HepG2 (cell line): Measurements from ENCODE around the gene C19orf18. TPM values are rescaled to one million over a fixed set of nuclear protein-coding genes. Genes with fewer than 3 reads are reported as not detected.
A peak's percentile ranks its signal among the peaks of the same experiment; 100 is the strongest.

Experiments
- GABPA ChIP-seq, 2 experiments: IDR thresholded peaks; 2 replicates each; pipeline ENCODE4 v1.6.1; 2011 to 2016; ENCODE audit warnings: low read depth in 2 of 2, low read length in 1 of 2, missing biosample characterization in 1 of 2, missing genetic modification characterization in 1 of 2
- HNF1B ChIP-seq: sonication (generic); formaldehyde crosslinking; IDR thresholded peaks from 2 replicates; pipeline ENCODE4 v1.5.1; 2020; ENCODE audit warnings: mild to moderate bottlenecking, moderate library complexity, missing genetic modification reagents
- HNF4A ChIP-seq: sonication (generic); formaldehyde crosslinking; IDR thresholded peaks from 2 replicates; pipeline ENCODE4 v1.4.0; 2020; ENCODE audit warnings: missing genetic modification reagents
- KDM6A ChIP-seq: IDR thresholded peaks from 2 replicates; pipeline ENCODE4 v1.6.1; 2016; ENCODE audit warnings: low read depth
- MTA3 ChIP-seq: sonication (generic); formaldehyde crosslinking; IDR thresholded peaks from 2 replicates; pipeline ENCODE4 v1.4.0; 2020; ENCODE audit warnings: missing genetic modification reagents
- PAXIP1 ChIP-seq: sonication (generic); formaldehyde crosslinking; conservative IDR thresholded peaks from 2 replicates; pipeline ENCODE4 v1.4.0; 2020; ENCODE audit warnings: mild to moderate bottlenecking, missing genetic modification reagents, moderate library complexity
- PCBP2 ChIP-seq: fragments of 200-400 bp; formaldehyde crosslinking; optimal IDR thresholded peaks from 2 replicates; pipeline ENCODE3; 2018; ENCODE audit warnings: low read length, low read depth; ENCODE audit not compliant: poor library complexity, severe bottlenecking
- POLR2A ChIP-seq, 2 experiments: IDR thresholded peaks; 2 replicates each; pipeline ENCODE4 v1.6.1; 2011; ENCODE audit warnings: low read depth in 2 of 2, low read length in 2 of 2, mild to moderate bottlenecking in 1 of 2, moderate library complexity in 1 of 2; ENCODE audit not compliant: insufficient read depth in 1 of 2
- RBAK ChIP-seq: sonication (generic); formaldehyde crosslinking; IDR thresholded peaks from 2 replicates; pipeline ENCODE4 v1.5.1; 2020; ENCODE audit warnings: mild to moderate bottlenecking, missing genetic modification reagents
- REL ChIP-seq: sonication (generic); formaldehyde crosslinking; conservative IDR thresholded peaks from 2 replicates; pipeline ENCODE4 v1.8.0; 2022; ENCODE audit warnings: mild to moderate bottlenecking, missing genetic modification reagents, moderate library complexity
- SOX5 ChIP-seq: IDR thresholded peaks from 2 replicates; pipeline ENCODE4 v1.6.1; 2016; ENCODE audit warnings: borderline replicate concordance
- ZBTB33 ChIP-seq: sonication (generic); formaldehyde crosslinking; IDR thresholded peaks from 2 replicates; pipeline ENCODE4 v1.4.0; 2020; ENCODE audit warnings: missing genetic modification reagents
- ZBTB39 ChIP-seq: sonication (generic); formaldehyde crosslinking; IDR thresholded peaks from 2 replicates; pipeline ENCODE4 v1.5.0; 2020; ENCODE audit warnings: missing genetic modification reagents
- ZNF687 ChIP-seq: sonication (generic); formaldehyde crosslinking; IDR thresholded peaks from 2 replicates; pipeline ENCODE4 v1.5.1; 2020; ENCODE audit warnings: mild to moderate bottlenecking, missing genetic modification reagents, moderate library complexity
- polyA plus RNA-seq, 8 experiments: library from polyadenylated mRNA; depleted of rRNA in 3 of 8; stranded (reverse) in 7 of 8; unstranded in 1 of 8; fragments of >200 nt; fragmentation: Illumina TruSeq in 4 of 8; extraction: Trizol in 4 of 8; gene quantifications; 2 replicates each; pipeline versions ENCODE4 v1.2.1 to v1.2.3, GENCODE V29; 2011 to 2016; ENCODE audit warnings: low read depth in 4 of 8, missing spikeins in 1 of 8, mixed read lengths in 1 of 8; ENCODE audit not compliant: insufficient read depth in 1 of 8
- total RNA-seq, 5 experiments: library from RNA; depleted of rRNA; stranded (reverse); fragments of >200 nt; fragmentation: Illumina TruSeq; extraction: Trizol; gene quantifications; 2 replicates each; pipeline ENCODE4 v1.2.3, GENCODE V29; 2016; ENCODE audit warnings: low read depth in 1 of 5

The C19orf18 gene
- total and polyA plus RNA-seq, 2 of the 13 experiments (the other 11 are each of a cell fraction or from before 2014, with no cell fraction given): 0.38 to 0.55 TPM

GRCh38 chr19:58001895-58002369 lies 27.6 kb upstream of the C19orf18 start (continued):
- TF ChIP-seq MTA3 (CRISPR knock-in tag) (no peak), SOX5 (no peak), GABPA (IDR thresholded peaks at IDR 0.05; ENCODE audit: low read depth, low read length) (no peak), GABPA (CRISPR knock-in tag; IDR thresholded peaks at IDR 0.05; ENCODE audit: low read depth) (peak; percentile 26; the same call in 1 of the 2 replicates), POLR2A (IDR thresholded peaks at IDR 0.05; ENCODE audit: insufficient read depth in 1 of 2, low read depth in 2 of 2, low read length in 2 of 2) (peak; percentile 52 to 59; a peak in 3 of 4 replicates), PCBP2 (no peak), KDM6A (CRISPR knock-in tag) (no peak), HNF4A (CRISPR knock-in tag) (peak; percentile 78), ZBTB33 (CRISPR knock-in tag) (no peak), PAXIP1 (CRISPR knock-in tag) (peak; percentile 24; the same call in 1 of the 2 replicates), HNF1B (CRISPR knock-in tag) (0 out of 2 replicates have a peak, but pooled peaks have one; percentile 10), REL (CRISPR knock-in tag) (no peak), ZBTB39 (CRISPR knock-in tag) (no peak), RBAK (CRISPR knock-in tag) (peak; percentile 70; the same call in 1 of the 2 replicates), ZNF687 (CRISPR knock-in tag) (no peak)
